Measurements from ENCODE around the gene RPP40.

DNA sequence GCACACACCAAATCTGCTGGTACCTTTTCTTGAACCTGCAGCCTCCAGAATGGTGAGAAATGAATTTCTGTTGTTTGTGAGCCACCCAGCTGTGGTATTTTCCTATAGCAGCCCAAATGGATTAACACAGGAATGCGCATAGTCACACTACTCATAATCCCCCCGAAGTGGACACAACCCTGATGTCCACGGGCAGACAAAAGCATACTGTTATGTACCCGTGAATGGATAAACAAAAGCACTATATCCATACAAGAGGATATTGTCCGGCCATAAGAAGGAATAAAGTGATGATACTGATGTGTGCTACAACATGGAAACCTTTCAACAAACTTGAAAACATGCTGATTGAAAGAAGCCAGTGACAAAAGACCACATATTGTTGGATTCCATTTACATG lies 25.1 kb upstream of the RPP40 start:
- TF ChIP-seq CTCF (IDR thresholded peaks at IDR 0.05) (no peak), POLR2A (IDR thresholded peaks at IDR 0.05) (no peak), POLR2AphosphoS5 (IDR thresholded peaks at IDR 0.05) (no peak)

Measured in breast epithelium (tissue), 3 donors.